Hepatocyte (in vitro differentiated cells): ENCODE data around the gene TTC7B. TPM values are rescaled to one million over a fixed set of nuclear protein-coding genes. Genes with fewer than 3 reads are reported as not detected.

Experiments used
- DNase-seq: peaks from one replicate; pipeline ENCODE4 v3.0.0-alpha.2; 2016; ENCODE audit warnings: low spot score
- H2AFZ ChIP-seq: fragments of 200-600 bp; sonication (generic); 2 replicates; pipeline ENCODE4 v1.6.0; 2016; ENCODE audit warnings: antibody characterized with exemption, mild to moderate bottlenecking
- H3K27ac ChIP-seq: fragments of 200-600 bp; sonication (generic); 2 replicates; pipeline ENCODE4 v1.5.1; 2016; ENCODE audit warnings: mild to moderate bottlenecking
- H3K27me3 ChIP-seq: fragments of 200-600 bp; sonication (generic); 2 replicates; pipeline ENCODE4 v1.6.1; 2016
- H3K36me3 ChIP-seq: fragments of 200-600 bp; sonication (generic); replicated peaks from 2 replicates; pipeline ENCODE4 v1.5.1; 2016; ENCODE audit warnings: low read depth; ENCODE audit not compliant: insufficient read depth
- H3K4me1 ChIP-seq: fragments of 200-600 bp; sonication (generic); 2 replicates; pipeline ENCODE4 v1.5.1; 2016; ENCODE audit warnings: mild to moderate bottlenecking, moderate library complexity; ENCODE audit not compliant: insufficient read depth
- H3K4me2 ChIP-seq: fragments of 200-600 bp; sonication (generic); 2 replicates; pipeline ENCODE4 v1.6.0; 2016
- H3K4me3 ChIP-seq: fragments of 200-600 bp; sonication (generic); 2 replicates; pipeline ENCODE4 v1.5.1; 2016; ENCODE audit warnings: mild to moderate bottlenecking
- H3K79me2 ChIP-seq: fragments of 200-600 bp; sonication (generic); 2 replicates; pipeline ENCODE4 v1.6.0; 2017; ENCODE audit warnings: mild to moderate bottlenecking
- H3K9me2 ChIP-seq: fragments of 200-600 bp; sonication (generic); replicated peaks from 2 replicates; pipeline ENCODE4 v1.6.0; 2017; ENCODE audit warnings: mild to moderate bottlenecking; ENCODE audit not compliant: insufficient read depth
- H3K9me3 ChIP-seq: fragments of 200-600 bp; sonication (generic); 2 replicates; pipeline ENCODE4 v1.5.1; 2016; ENCODE audit warnings: low read depth, mild to moderate bottlenecking
- H4K20me1 ChIP-seq: fragments of 200-600 bp; sonication (generic); 2 replicates; pipeline ENCODE4 v1.6.0; 2016; ENCODE audit warnings: mild to moderate bottlenecking; ENCODE audit not compliant: insufficient read depth, poor library complexity, severe bottlenecking
- CTCF ChIP-seq: fragments of 200-600 bp; sonication (generic); IDR thresholded peaks from 2 replicates; pipeline ENCODE4 v1.5.1; 2016; ENCODE audit warnings: antibody characterized with exemption, mild to moderate bottlenecking; ENCODE audit not compliant: poor library complexity
- EZH2 ChIP-seq: fragments of 200-600 bp; sonication (generic); IDR thresholded peaks from 2 replicates; pipeline ENCODE4 v1.6.1; 2016; ENCODE audit warnings: antibody characterized with exemption, mild to moderate bottlenecking, borderline replicate concordance
- EZH2phosphoT487 ChIP-seq: fragments of 200-600 bp; sonication (generic); IDR thresholded peaks from one replicate; pipeline ENCODE4 v1.6.1; 2018; ENCODE audit warnings: antibody characterized with exemption, mild to moderate bottlenecking, low read depth, moderate library complexity; ENCODE audit not compliant: unreplicated experiment, severe bottlenecking
- WGBS: methylation state at CpG from one replicate; pipeline ENCODE4 v1.1.6; 2016; ENCODE audit warnings: low lambda C conversion rate; ENCODE audit errors: missing lambda C conversion rate; 5-methylcytosine and 5-hydroxymethylcytosine counted together
- polyA plus RNA-seq: library from polyadenylated mRNA; unstranded; fragments of >200 nt; fragmentation: Nextera tagmentation; extraction: Ambion mirVana; gene quantifications from 2 replicates; pipeline ENCODE4 v1.2.1, GENCODE V29; 2016
- total RNA-seq: library from RNA; depleted of rRNA; stranded (reverse); fragments of >200 nt; gene quantifications from 2 replicates; pipeline ENCODE4 v1.2.3, GENCODE V29; 2014

The TTC7B gene
- total and polyA plus RNA-seq, 2 experiments from 2014 or later: 10.7 to 25.5 TPM

- no peaks in the 10 kb centered on the region for H3K27me3 ChIP-seq
- 94% methylated on average over 18 of the region's 18 CpGs for WGBS
- H3K4me1 ChIP-seq: peaks cover 33% of the 10 kb centered on the region
- TF ChIP-seq EZH2 (no peak), EZH2phosphoT487 (no peak), CTCF (no peak)
- no peaks in the 10 kb centered on the region for H4K20me1 ChIP-seq
- H2AFZ ChIP-seq: no peak overlapping the region
- no peaks in the 10 kb centered on the region for H3K9me3 ChIP-seq
- no peaks in the 10 kb centered on the region for H3K9me2 ChIP-seq
- H3K4me2 ChIP-seq: no peak overlapping the region
- no peak for DNase-seq
- no peak overlapping the region for H3K4me3 ChIP-seq
- H3K27ac ChIP-seq: no peak overlapping the region
- no peaks in the 10 kb centered on the region for H3K79me2 ChIP-seq
- no peaks in the 10 kb centered on the region for H3K36me3 ChIP-seq
Measured at GRCh38 chr14:90521930-90522483, 294.2 kb downstream of the TTC7B start.

DNA sequence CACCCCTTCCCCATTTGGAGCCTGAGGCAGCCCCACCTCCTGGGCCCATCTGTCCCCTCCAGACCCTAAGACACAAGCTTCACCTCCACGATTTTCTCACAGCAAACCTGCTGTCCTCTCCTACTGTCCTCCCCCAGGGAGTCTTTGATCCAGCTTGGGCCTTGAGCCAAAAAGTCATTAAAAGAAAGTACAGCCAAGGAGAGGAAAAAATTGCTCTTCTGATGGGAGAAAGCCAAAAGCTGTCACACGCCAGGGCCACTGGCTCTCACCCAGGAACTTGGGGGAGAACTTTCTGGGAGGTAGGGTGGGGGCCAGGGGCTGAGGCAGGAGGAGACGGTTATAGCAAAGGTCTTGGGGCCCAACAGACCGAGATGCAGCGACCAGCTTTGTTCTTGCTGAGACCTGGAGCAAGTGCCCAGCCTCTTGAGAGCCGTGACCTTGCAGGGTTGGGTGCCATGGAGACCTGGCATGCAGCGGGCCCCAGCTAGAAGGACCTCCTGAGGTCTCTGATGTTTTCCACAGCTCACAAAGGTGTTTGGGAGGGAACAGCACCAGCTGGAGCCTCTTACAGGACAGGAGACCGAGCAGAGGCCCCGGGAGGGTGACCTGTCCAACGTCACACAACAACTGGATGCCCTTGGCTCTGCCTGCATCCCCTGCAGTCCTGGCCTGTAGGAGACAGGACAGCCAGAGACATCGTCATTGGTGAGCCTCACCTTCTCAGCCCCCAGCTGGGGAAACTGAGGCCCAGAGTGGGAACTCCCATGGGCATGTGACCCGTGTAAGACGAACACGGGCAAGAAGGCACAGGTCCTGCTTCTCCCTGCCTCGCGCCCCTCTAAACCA is 294.9 kb downstream of the TTC7B start:
- Histone ChIP-seq H3K4me2 (no peak overlapping the region), H2AFZ (no peak overlapping the region), H3K4me1 (peaks cover 40% of the 10 kb centered on the region), H3K9me2 (no peaks in the 10 kb centered on the region), H3K4me3 (no peak overlapping the region), H3K27me3 (no peaks in the 10 kb centered on the region), H3K36me3 (no peaks in the 10 kb centered on the region), H3K9me3 (no peaks in the 10 kb centered on the region), H3K27ac (no peak overlapping the region), H3K79me2 (no peaks in the 10 kb centered on the region), H4K20me1 (no peaks in the 10 kb centered on the region)
- TF ChIP-seq EZH2phosphoT487 (no peak), EZH2 (no peak), CTCF (no peak)
- no peak for DNase-seq
- WGBS: 86% methylated on average over 16 of the region's 16 CpGs

DNA sequence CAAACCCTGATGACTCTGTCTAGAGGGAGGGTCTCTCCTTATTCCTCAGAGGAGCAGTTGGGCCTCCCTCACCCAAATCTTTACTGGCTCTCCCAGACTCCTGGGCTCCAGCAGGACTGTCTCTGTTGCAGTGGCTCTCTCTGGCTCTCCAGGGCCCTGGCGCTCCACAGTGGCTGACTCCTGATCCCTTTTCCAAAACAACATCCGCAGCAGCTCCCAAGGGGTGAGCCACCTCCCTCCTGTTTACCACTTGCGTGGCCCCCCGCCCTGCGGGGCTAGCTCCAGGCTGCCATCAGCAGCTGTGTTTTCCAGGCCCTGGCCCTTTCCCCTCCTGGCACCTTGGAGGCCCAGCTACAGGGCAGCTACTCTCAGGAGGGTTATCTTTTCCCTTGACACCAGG is 295.9 kb downstream of the TTC7B start:
- Histone ChIP-seq H3K4me2 (no peak overlapping the region), H3K9me3 (no peaks in the 10 kb centered on the region)
- WGBS: 81% methylated on average over 5 of the region's 5 CpGs

More for the DNA sequence above, 295.9 kb downstream of the TTC7B start:
- no peaks in the 10 kb centered on the region for H4K20me1 ChIP-seq
- H2AFZ ChIP-seq: no peak overlapping the region
- no peak for DNase-seq
- no peak overlapping the region for H3K27ac ChIP-seq
- no peaks in the 10 kb centered on the region for H3K27me3 ChIP-seq
- no peaks in the 10 kb centered on the region for H3K9me2 ChIP-seq
- H3K36me3 ChIP-seq: no peaks in the 10 kb centered on the region
- peaks cover 44% of the 10 kb centered on the region for H3K4me1 ChIP-seq
- H3K4me3 ChIP-seq: no peak overlapping the region
- no peak for TF ChIP-seq EZH2phosphoT487
- TF ChIP-seq CTCF: no peak
- TF ChIP-seq EZH2: no peak
- H3K79me2 ChIP-seq: no peaks in the 10 kb centered on the region
